Measurements from ENCODE around the gene CSRP3. TPM values are rescaled to one million over a fixed set of nuclear protein-coding genes. Genes with fewer than 3 reads are reported as not detected.

CSRP3 gene
- not detected in 5 replicates for total RNA-seq (2022; extraction: Qiagen RNA extraction)

GRCh38 chr11:19201737-19202605 lies at the start of gene CSRP3:
Gene CSRP3, minus strand, starts transcription at chr11:19201983. Its CDS starts 9,535 bp downstream, at chr11:19192448.

GRCh38 chr11:19240420-19241259 lies 38.9 kb upstream of the CSRP3 start, which contains the start of gene E2F8:
Gene E2F8, minus strand, starts transcription at chr11:19240945. Its CDS starts 824 bp downstream, at chr11:19240121.

Other genes starting within 250 kb of the CSRP3 start
- not detected in 5 replicates for gene MRGPRX2, start 141.3 kb downstream of the CSRP3 start, total RNA-seq (2022; extraction: Qiagen RNA extraction)
- gene ZDHHC13, start 84.8 kb downstream of the CSRP3 start, total RNA-seq (2022; extraction: Qiagen RNA extraction), result 13.0 to 16.9 TPM (median 15.6 TPM) in 5 replicates
- gene E2F8, start 39.0 kb upstream of the CSRP3 start, total RNA-seq (2022; extraction: Qiagen RNA extraction), result 5.3 to 6.2 TPM (median 5.9 TPM) in 5 replicates

Measured in A549 treated with AZD2906 at 1 μM for 4 hours (cell line).